ENCODE results near the gene RGS13.

RGS13 gene

DNA sequence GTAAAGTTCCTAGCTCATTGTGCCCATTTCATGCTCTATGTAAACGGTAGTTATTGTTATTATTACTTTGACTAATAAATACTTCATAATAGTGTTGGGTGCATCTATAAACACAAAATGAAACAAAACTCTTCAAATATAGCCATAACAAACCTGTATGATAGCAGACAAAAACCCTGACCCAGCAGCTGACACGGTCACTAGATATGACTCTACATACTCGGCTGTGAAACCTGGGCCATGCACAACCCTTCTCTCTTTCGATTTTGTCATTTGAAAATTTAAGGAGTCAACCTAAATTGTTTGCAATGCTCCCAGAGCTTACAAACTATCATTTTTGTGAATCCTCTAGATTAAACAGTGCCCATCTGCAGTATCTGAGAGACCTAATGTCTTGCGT is 8.0 kb upstream of the RGS13 start:
- FAIRE-seq: no peak

DNA sequence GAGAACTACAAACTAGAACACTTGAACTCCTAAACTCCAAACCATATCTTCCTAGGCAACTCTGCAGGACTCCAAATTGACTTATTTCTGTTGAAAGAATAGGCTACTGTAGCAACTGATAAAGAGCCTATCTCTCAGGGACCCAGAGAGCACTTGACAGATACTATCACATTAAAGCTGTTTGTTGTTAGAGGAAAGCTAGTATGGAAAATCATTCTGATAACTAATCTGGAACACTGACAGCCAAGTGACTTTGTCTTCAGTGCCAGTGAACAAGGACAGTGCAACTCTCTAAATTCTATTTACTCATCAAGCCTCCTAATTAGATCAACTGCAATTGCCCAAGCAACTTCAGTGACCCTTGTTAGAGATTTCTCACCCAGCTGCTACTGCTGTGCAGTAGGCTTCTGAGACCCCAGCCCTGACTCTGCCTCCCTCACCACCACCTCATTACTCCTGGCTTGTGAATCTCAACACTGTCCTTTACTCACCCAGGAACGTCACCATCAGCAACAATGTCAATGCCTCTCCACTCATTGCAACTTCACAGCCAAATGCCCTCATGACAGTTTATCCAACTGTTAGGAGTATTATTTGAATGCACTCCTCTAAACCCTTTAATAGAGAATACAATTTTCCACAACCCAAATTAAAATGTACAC is 7.4 kb upstream of the RGS13 start:
- no peak for FAIRE-seq

- FAIRE-seq: no peak
Measured at GRCh38 chr1:192629612-192630011, 6.3 kb upstream of the RGS13 start.

DNA sequence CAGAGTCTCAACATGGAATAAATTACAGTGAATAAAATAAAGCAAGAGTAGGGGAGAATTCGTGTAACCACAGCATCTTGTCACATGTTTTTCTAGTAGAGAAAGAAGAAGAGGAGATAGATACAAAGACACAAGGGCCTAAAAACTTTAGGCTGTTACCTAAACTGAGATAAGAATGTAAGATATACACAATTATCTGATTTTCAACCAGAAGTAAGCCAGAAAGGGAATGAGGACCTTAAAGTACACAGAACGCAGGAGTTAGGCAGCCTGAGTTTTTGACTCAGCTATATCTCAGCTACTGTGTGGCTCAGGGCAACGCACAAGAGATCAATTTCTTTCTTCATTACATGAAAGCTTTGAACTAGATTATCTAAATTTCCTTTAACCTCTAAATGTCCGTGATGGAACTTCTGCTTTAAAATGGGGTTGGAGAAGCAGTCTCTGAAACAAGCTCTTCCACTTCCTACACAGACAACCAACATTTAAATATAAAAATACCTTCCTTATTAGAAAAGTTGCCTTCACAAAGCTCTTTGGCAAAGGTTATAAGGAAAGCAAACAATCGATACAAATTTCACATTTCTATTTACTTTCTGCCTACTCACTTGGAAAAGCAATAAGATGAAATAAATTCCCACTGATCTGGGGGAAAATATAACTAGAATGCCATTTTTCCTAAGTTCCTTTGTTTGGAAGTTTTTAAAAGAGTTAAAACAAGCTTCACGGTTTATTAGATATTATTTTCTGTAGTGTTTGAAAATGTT is 5.2 kb upstream of the RGS13 start:
- no peak for FAIRE-seq

DNA sequence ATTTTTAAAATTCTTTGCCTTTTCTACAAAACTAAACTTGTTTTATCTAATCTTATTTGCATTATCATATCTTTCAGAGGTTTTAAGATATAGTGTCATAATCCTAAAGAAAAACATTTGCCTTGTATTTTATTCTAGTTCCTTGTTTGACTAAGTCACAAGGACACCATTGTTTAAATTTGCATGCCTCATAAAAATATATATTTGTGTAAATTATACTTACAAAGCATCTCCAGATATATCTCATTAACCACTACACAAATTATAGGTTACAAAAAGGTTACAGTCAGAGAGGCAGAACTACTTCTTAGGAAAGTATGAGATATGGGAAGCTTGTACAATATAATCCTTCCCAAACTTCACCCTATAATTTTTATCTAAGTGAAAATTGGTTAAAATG is 4.2 kb upstream of the RGS13 start:
- FAIRE-seq: no peak

GRCh38 chr1:192632188-192632587 is 3.8 kb upstream of the RGS13 start:
- no peak for FAIRE-seq

- FAIRE-seq: no peak
Measured at GRCh38 chr1:192632641-192633532, 3.1 kb upstream of the RGS13 start.

GRCh38 chr1:192633533-192634253 is 2.3 kb upstream of the RGS13 start:
- FAIRE-seq: no peak

DNA sequence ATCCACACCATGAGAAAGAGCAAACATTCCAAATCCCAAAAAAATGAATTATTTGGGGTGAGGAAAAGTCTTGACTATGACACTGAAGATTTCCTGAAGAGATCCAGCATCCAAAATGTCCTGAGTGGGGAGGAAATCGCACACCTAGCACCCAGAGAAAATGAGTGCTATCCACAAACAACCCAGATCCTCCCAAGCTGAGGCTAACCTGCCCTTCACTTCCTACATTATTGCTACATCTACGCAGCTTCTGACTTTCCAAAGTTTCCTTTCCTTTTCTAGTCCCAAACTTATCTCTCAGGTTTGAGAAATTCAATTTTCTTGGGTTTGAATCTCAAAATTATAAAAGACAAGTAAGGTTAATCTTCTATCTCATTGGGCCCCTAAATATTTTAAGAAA is 906 bp upstream of the RGS13 start:
- FAIRE-seq: no peak

GRCh38 chr1:192639607-192640368 is 3.8 kb downstream of the RGS13 start:
- no peak for FAIRE-seq

- FAIRE-seq: no peak
Measured at GRCh38 chr1:192652159-192652558, 16.2 kb downstream of the RGS13 start.

DNA sequence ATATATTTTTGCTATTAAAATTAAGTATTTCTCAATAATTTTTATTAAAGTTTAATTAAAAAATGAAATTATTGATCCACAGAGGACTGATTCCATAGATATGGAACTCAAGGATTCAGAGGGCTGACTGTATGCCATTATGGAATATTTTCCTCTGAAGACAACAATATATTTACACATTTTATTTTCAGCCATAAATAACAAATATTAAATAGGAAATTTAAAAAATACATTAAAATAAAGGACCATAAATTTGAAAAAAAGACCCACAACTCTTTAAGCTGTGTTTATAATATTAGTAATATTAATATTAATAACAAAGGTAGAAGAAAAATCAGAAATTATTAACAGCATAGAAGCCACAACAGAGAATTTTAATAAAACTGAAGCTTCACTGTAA is 18.2 kb downstream of the RGS13 start:
- FAIRE-seq: no peak

DNA sequence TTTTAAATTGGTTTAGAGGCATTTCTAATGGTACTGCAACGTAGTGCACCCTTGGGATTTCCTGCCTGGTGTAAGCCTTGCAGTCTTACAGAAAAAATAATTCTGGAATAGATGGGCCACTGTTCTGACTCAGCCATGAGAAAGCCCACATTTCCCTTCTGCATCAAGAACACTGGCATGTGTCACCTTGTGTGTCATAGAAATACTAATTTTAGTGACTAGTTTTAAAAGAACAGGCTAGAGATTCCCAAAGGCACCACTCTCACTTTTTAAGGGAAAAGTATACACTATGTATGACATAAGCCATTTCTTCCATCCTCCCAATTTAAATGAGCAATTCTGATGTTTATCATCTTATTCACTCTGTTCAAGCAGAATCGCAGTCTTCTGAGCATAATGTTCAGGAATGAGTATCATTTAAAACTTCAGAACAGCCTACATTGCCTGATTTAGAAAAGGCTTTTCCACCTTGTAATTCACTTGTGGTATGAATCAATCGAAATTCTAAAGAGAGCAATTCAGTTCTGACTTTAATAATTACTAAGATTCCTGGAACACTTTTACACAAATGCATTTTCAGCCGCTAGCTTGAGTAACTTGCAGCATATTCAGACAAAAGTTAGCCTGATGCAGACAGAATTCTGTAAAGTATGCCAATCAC is 18.8 kb downstream of the RGS13 start:
- FAIRE-seq: no peak

DNA sequence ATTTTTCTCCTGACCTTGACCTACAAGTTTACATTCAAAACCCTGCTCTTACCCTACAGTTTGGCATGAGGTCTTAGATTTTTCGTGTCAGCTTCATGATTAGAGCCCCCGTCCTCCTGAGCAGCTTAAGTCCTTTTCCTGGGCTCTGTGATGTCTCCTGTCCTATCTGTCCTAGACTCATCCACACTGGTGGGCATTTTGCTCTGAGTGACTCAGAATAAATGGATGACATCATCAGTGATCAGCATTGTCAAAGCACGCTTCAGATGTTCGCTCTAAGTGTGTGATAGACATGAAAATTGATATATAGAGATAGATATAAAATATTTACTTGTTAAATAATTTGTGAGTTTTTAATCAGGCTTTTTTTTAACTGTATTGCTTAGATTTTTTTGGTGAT is 21.8 kb downstream of the RGS13 start:
- FAIRE-seq: no peak

- no peak for FAIRE-seq
Measured at GRCh38 chr1:192658255-192658654, 22.3 kb downstream of the RGS13 start.

GRCh38 chr1:192660613-192661012 is 24.7 kb downstream of the RGS13 start:
- FAIRE-seq: no peak

GRCh38 chr1:192668409-192668983 is 32.5 kb downstream of the RGS13 start:
- no peak for FAIRE-seq

- FAIRE-seq: no peak
Measured at GRCh38 chr1:192669174-192669573, 33.2 kb downstream of the RGS13 start.

- no peak for FAIRE-seq
Measured at GRCh38 chr1:192675716-192676115, 39.8 kb downstream of the RGS13 start.

DNA sequence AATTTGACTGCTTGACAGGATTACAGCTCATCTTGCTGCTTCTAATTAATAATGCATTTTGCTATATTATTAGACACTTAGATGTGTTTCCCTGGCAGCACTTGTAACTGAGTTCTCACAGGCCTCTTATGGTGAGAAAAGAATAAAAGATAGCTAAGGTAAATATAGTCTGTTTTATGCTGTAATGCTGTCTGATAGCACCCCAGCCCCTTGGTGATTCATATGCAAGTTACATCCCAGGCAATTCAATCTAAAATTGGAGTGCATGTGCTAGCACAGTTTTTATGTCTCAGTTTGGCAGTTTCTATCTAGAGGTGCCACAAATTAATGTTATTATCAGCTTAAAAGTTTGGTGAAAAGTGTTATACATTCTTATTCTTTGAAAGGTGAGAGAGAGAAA is 42.2 kb downstream of the RGS13 start:
- no peak for FAIRE-seq

- FAIRE-seq: no peak
Measured at GRCh38 chr1:192682335-192682734, 46.4 kb downstream of the RGS13 start.

Measured in colon (tissue), 2 donors.